Activated CD4-positive, alpha-beta memory T cell treated with anti-CD3 and anti-CD28 coated beads for 36 hours (primary cell): Measurements from ENCODE around the gene INHBB. TPM values are rescaled to one million over a fixed set of nuclear protein-coding genes. Genes with fewer than 3 reads are reported as not detected.

Experiments used
- CTCF ChIA-PET: fragments of 350-600 bp; sonication (Branson Sonifier 250); formaldehyde crosslinking; loops from one replicate; lab custom pipeline; 2021; ENCODE audit warnings: antibody characterized with exemption, inconsistent platforms; lab: Charles Lee
- POLR2A ChIA-PET: fragments of 350-600 bp; sonication (Branson Sonifier 250); formaldehyde crosslinking; loops from one replicate; lab custom pipeline; 2021; ENCODE audit warnings: antibody characterized with exemption; lab: Charles Lee
- DNase-seq: peaks from one replicate; pipeline ENCODE4 v3.0.0-alpha.2; 2020
- H3K27ac Mint-ChIP-seq: one replicate; pipeline ENCODE4 v1.8.0; 2021; ENCODE audit warnings: mixed read lengths
- H3K27me3 Mint-ChIP-seq: one replicate; pipeline ENCODE4 v1.8.0; 2021; ENCODE audit warnings: mixed read lengths
- H3K36me3 Mint-ChIP-seq: one replicate; pipeline ENCODE4 v1.8.0; 2021; ENCODE audit warnings: mixed read lengths
- H3K4me1 Mint-ChIP-seq: one replicate; pipeline ENCODE4 v1.8.0; 2021; ENCODE audit warnings: low read depth, mixed read lengths
- H3K4me3 Mint-ChIP-seq: one replicate; pipeline ENCODE4 v1.8.0; 2021; ENCODE audit warnings: mild to moderate bottlenecking, mixed read lengths
- H3K9me3 Mint-ChIP-seq: one replicate; pipeline ENCODE4 v1.8.0; 2021; ENCODE audit warnings: mixed read lengths
- intact Hi-C: fragments of 100-400 bp; cut with micrococcal nuclease; formaldehyde crosslinking; loops from one replicate; pipeline ENCODE4 v1.15.1; 2023
- total RNA-seq, 2 experiments: library from RNA; stranded (reverse); gene quantifications; one replicate each; pipeline ENCODE4 v1.2.3, GENCODE V29; 2021

Gene INHBB
- total RNA-seq, 2 experiments from 2014 or later: not detected

DNA sequence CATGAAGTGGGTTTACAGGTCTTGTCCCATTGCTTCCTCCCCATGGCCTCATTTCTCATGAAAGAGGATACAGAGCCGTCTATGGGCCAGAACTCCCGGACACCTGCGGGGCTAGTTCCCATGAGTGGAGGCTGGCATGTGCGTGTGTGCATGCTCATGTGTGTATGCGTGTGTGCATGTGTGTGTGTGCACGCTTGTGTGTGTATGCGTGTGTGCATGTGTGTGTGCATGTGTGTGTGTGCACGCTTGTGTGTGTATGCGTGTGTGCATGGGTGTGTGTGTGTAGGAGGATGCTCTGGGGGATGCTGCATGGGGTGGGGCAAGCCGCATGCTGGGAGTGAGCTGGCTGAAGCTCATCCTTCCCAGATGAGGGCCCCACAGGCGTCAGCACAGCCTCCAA lies 20.8 kb downstream of the INHBB start:
- no peaks in the 10 kb centered on the region for H3K36me3 Mint-ChIP-seq
- no peaks in the 10 kb centered on the region for H3K9me3 Mint-ChIP-seq
- no peak overlapping the region for H3K27ac Mint-ChIP-seq
- ChIA-PET POLR2A (no interaction called here), CTCF (no interaction called here)
- no peaks in the 10 kb centered on the region for H3K4me1 Mint-ChIP-seq
- H3K27me3 Mint-ChIP-seq: no peaks in the 10 kb centered on the region
- intact Hi-C loops: no loop called here
- no peak for DNase-seq
- H3K4me3 Mint-ChIP-seq: no peak overlapping the region

DNA sequence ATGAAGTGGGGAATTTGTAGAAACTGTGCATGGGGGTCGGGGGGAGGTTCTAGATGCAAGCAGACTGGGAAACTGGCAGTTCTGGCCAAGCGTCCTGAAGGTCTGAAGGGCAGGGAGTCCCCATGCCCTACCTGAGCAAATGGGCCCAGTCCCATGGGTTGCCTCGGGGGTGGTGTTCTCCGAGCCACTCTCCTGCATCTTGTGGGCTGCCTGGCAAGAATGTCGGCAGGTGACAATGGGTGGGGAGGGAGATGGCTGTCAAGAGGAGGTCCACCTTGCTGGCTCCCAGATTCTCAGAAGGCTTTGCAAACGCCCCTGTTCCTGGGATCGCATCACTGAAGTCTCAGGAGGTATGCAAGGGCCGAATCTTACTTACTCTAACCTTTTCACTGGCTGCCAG lies 21.3 kb downstream of the INHBB start:
- Mint-ChIP-seq H3K27me3 (no peaks in the 10 kb centered on the region), H3K4me3 (no peak overlapping the region), H3K9me3 (no peaks in the 10 kb centered on the region), H3K36me3 (no peaks in the 10 kb centered on the region), H3K27ac (no peak overlapping the region), H3K4me1 (no peaks in the 10 kb centered on the region)
- POLR2A ChIA-PET: no interaction called here
- CTCF ChIA-PET: no interaction called here
- intact Hi-C loops: no loop called here
- DNase-seq: no peak

DNA sequence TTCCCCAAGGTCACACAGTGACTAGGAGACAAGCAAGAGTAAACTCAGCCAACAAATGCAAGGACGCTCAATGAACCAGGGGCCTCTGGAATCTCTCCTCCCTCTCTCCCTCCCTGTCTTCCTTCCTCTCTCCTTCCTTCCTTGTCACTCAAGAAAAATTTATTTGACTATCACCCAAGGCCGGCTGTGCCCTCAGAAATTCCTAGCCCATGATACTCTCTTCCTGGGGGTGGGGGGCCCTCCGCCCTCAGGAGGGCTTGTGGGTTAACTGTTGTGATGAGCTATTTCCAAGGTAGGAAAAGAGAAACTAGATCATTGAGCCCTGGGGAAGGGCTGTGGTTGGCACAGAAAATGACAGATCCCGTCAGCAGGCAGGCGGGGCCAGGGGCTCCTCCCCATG lies 21.7 kb downstream of the INHBB start:
- H3K36me3 Mint-ChIP-seq: no peaks in the 10 kb centered on the region
- no peaks in the 10 kb centered on the region for H3K27me3 Mint-ChIP-seq
- H3K27ac Mint-ChIP-seq: no peak overlapping the region
- DNase-seq: no peak
- H3K4me1 Mint-ChIP-seq: no peaks in the 10 kb centered on the region
- ChIA-PET POLR2A (no interaction called here), CTCF (no interaction called here)
- intact Hi-C loops: no loop called here
- no peak overlapping the region for H3K4me3 Mint-ChIP-seq
- H3K9me3 Mint-ChIP-seq: no peaks in the 10 kb centered on the region

DNA sequence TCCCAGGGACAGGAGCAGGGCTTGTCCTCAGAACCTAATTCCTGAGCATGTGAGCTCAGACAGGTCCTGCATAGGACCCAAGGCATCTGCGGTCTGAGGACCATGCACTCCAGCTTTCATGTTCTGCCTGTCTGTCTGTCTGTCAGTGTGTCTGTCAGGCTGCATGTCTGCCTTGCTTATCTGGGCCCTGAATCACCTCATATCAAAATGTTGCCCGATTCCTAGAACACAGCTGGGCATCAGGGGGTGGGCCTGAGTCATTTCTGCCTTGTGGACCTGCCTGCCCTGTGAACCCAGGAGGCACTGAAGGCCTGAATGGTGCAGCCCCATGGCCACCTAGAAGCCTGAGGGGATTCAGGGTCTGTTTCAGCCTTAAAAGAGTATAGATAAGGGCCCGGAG lies 22.1 kb downstream of the INHBB start:
- Mint-ChIP-seq H3K27ac (no peak overlapping the region), H3K27me3 (no peaks in the 10 kb centered on the region), H3K9me3 (no peaks in the 10 kb centered on the region), H3K4me3 (no peak overlapping the region), H3K36me3 (no peaks in the 10 kb centered on the region), H3K4me1 (no peaks in the 10 kb centered on the region)
- intact Hi-C loops: no loop called here
- CTCF ChIA-PET: no interaction called here
- POLR2A ChIA-PET: no interaction called here
- no peak for DNase-seq

DNA sequence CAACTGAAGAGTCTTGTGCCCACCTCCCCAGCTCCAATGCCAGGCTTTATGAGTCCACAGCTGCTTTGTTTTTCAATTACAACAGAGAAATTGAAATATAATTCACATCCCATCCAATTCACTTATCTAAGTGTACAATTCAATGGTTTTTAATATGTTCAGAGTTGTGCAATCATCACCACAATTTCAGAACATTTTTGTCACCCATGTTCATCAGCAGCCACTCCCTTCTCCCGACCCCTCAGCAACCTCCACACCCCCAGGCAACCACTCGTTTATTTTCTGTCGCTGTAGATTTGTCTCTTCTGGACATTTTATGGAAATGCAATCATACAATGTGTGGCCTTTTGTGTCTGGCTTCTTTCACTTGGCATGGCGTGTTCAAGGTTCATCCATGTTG lies 23.3 kb downstream of the INHBB start:
- H3K27me3 Mint-ChIP-seq: no peaks in the 10 kb centered on the region
- H3K9me3 Mint-ChIP-seq: no peaks in the 10 kb centered on the region
- intact Hi-C loops: no loop called here
- CTCF ChIA-PET: no interaction called here
- no peaks in the 10 kb centered on the region for H3K36me3 Mint-ChIP-seq
- H3K4me1 Mint-ChIP-seq: no peaks in the 10 kb centered on the region
- H3K27ac Mint-ChIP-seq: no peak overlapping the region
- no peak for DNase-seq
- no peak overlapping the region for H3K4me3 Mint-ChIP-seq
- POLR2A ChIA-PET: no interaction called here

DNA sequence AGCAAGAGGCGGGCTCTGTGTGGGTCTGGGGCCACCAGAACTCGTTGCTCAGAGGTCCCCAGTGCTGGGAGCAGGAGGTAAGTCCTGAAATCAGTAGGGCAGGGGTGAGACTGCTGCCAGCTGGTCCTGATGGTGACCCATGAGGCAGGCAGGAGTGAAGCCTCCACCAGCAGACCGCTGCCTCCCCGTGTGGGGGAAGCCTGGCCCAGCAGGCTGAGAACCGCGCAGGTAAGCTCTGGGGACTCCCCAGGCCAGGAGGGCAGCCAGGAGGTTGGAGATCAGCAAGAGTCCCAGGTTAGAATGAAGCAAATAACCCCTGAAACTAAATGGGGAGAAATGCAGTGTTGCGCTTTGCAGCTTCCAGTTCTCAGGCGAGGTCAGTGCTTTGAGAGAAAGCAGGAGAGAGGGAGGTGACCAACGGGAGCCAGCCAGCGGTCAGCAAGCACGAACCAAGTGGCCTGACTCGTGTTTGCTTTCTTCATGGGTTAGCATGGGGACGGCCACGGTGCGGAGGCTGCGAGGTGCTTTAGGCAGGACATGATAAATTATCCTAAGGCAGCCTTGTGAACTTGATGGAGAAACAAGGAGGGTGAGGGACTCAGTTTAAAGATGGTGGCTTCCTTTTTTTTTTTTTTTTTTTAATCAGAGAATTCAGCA lies 26.2 kb downstream of the INHBB start:
- Mint-ChIP-seq H3K27ac (no peak overlapping the region), H3K9me3 (no peaks in the 10 kb centered on the region), H3K4me3 (no peak overlapping the region), H3K4me1 (no peaks in the 10 kb centered on the region), H3K36me3 (no peaks in the 10 kb centered on the region), H3K27me3 (no peaks in the 10 kb centered on the region)
- intact Hi-C loops: no loop called here
- ChIA-PET CTCF (no interaction called here), POLR2A (no interaction called here)
- DNase-seq: no peak

DNA sequence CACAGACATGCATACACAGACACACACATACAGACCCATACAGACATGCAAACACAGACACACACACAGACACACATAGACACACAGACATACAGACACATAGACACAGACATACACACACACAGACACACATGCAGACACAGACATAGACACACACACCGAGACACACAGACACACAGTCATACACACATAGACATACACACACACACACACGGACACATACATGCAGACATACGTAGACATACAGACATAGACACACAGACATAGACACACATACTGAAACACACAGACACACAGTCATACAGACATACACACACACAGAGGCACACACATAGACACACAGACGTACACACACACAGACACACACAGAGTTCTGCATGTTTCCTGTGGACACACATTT lies 26.9 kb downstream of the INHBB start:
- H3K36me3 Mint-ChIP-seq: no peaks in the 10 kb centered on the region
- no peak for DNase-seq
- no peak overlapping the region for H3K27ac Mint-ChIP-seq
- ChIA-PET CTCF (no interaction called here), POLR2A (no interaction called here)
- H3K27me3 Mint-ChIP-seq: peaks cover 3% of the 10 kb centered on the region
- H3K4me3 Mint-ChIP-seq: no peak overlapping the region
- intact Hi-C loops: no loop called here
- H3K4me1 Mint-ChIP-seq: no peaks in the 10 kb centered on the region
- H3K9me3 Mint-ChIP-seq: no peaks in the 10 kb centered on the region

DNA sequence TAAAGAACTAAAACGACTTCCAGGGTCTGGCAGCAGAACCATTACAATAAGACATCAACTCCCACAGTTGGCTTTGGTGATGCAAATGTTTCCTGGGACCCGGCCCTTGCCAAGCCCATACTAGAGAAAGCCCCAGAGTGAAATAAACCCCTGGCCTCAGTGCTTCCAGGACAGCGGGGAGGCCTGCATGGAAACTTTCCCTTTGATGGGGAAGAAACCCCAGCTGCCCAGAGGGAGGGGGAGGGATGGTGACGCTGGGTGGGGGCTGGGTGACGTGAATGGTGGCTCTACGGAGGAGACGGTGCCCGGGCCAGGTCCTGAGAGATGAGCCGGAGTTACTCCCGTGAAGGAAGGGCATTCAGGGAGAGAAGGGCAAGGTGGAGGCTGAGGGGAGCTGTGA lies 27.5 kb downstream of the INHBB start:
- Mint-ChIP-seq H3K36me3 (no peaks in the 10 kb centered on the region), H3K4me1 (no peaks in the 10 kb centered on the region), H3K9me3 (no peaks in the 10 kb centered on the region), H3K27me3 (peaks cover 7% of the 10 kb centered on the region), H3K27ac (no peak overlapping the region), H3K4me3 (no peak overlapping the region)
- intact Hi-C loops: no loop called here
- CTCF ChIA-PET: no interaction called here
- POLR2A ChIA-PET: no interaction called here
- no peak for DNase-seq

DNA sequence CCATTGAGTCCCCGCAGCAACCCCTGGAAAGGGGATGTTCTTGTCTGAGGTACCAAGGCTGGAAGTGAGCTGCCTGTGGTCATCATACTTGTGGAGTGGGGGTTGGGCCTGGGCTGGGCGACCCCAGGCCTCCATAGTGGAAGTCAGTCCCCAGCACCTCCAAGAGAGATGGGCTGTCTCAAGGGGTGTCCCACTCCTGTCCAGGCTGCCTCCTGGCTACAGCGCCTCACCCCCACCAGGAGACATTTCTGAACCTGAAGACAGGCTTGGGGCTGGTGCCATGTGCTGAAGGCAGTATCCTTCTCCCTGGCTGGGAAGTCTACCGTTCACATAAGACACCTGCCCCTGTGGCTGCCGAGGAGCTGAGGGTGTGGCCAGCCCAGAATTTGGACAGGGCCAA lies 28.9 kb downstream of the INHBB start:
- Mint-ChIP-seq H3K27me3 (peaks cover 7% of the 10 kb centered on the region), H3K36me3 (no peaks in the 10 kb centered on the region), H3K9me3 (no peaks in the 10 kb centered on the region), H3K4me1 (no peaks in the 10 kb centered on the region), H3K27ac (no peak overlapping the region), H3K4me3 (no peak overlapping the region)
- DNase-seq: no peak
- ChIA-PET POLR2A (no interaction called here), CTCF (no interaction called here)
- intact Hi-C loops: no loop called here

DNA sequence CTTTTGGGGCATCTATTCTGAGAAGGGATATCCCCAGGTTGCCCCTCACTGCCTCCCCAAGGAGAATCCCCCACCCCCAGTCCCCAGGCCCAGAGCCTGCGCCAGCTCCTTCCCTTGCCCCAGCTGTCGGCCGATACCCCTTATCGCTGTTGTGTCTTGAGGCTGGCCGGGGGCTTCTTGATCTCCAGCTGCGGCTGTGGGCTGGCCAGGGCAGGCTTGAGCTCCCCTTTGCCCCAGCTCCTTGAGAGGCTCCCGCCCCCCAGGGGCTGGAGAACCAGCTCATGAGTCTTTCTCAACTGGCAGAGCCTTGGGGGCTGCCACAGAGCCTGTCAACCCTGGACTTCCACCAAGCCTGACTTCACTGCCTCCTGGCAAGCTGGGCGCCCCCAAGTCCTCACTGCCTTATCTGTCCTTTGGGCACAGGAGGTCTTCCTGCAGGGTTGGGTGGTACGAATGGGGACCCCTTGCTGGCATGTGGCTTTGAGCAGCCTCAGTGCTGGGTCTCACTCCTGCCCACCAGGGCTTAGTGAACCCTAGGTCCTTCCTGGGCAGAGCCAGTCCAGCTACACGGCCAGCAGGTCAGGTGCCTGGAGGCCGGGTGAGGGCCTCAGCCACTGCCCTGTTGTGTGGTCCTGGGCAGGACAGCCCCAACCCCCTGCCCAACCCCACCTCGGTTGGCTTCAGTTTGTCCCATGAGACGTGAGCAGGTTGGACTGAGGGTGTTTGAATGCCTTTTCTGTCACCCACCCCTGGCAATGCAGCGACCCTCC lies 29.5 kb downstream of the INHBB start:
- no peak overlapping the region for H3K4me3 Mint-ChIP-seq
- DNase-seq: no peak
- peaks cover 7% of the 10 kb centered on the region for H3K27me3 Mint-ChIP-seq
- ChIA-PET CTCF (no interaction called here), POLR2A (interaction anchor here (0.6 kb wide), 1 partner anchor 10 kb away, joined by 3 read pairs; no protein-coding TSS in a partner anchor)
- H3K4me1 Mint-ChIP-seq: no peaks in the 10 kb centered on the region
- H3K36me3 Mint-ChIP-seq: no peaks in the 10 kb centered on the region
- no peak overlapping the region for H3K27ac Mint-ChIP-seq
- intact Hi-C loops: no loop called here
- H3K9me3 Mint-ChIP-seq: no peaks in the 10 kb centered on the region

DNA sequence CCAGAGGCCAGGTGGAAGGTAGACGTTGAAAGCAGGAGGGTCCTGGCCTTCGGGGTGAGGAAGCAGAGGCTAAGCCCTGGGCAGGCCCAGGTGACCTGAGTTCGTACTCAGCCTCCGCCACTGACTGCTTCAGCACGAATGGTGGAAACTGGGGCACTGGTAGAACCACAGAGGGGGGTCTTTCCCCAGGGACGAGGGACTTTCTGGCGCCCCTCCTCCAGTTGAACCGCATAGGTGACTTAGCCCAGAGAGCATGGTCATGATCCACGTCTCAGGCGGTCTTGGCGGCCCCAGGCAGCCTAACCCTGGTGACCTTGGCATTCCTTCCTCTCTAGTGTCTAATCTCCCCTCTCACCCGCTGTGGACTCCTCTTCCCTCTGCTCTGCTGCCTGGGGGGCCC lies 30.2 kb downstream of the INHBB start:
- intact Hi-C loops: no loop called here
- Mint-ChIP-seq H3K4me1 (no peaks in the 10 kb centered on the region), H3K9me3 (no peaks in the 10 kb centered on the region), H3K4me3 (no peak overlapping the region), H3K27ac (no peak overlapping the region), H3K27me3 (peaks cover 7% of the 10 kb centered on the region), H3K36me3 (no peaks in the 10 kb centered on the region)
- DNase-seq: no peak
- CTCF ChIA-PET: no interaction called here
- POLR2A ChIA-PET: no interaction called here

DNA sequence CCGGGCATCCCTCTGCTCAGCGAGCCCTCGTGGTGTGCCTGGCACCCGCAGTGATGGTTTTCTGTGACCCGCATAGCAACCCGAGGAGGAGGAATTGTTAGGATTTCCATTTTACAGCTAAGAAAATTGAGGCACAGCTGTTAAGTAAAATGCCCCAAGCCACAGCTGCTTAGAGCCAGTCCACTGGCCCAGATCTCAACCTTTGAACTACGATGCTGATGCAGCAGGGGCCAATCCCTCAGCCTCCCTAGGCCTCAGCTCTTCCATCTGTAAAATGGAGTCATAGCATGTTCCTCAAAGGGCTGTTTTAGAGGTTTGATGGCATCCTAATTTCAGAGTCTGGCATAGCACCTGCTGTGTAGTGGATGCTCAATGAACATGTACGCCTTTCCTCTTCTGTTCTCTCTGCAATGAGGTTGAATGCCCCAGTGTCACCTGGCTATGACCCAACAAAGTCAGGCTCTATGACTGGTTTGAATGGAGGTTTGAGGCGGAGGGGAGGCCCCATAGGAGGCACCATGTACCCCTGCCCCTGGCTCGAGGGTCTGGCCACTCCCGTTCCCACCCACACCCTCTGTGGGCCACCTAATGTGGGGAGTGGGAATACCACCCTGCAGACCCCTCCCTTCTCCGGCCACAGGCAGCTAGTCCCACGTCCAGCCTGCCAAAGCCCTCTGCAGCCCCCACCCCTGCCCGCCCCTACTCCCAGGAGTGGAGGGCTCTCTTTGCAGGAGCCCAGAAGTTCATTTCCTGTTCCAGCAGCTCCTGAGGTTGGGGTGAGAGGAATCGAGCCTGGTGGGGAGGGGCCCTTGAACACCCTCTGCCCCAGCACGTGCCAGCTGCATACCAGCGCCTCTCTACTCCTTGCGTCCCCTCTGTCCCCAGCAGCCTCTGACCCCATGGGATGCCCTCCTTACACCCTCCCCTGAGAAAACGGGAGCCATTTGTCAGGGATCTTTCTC lies 31.0 kb downstream of the INHBB start:
- H3K36me3 Mint-ChIP-seq: no peaks in the 10 kb centered on the region
- H3K9me3 Mint-ChIP-seq: no peaks in the 10 kb centered on the region
- H3K27ac Mint-ChIP-seq: no peak overlapping the region
- ChIA-PET POLR2A (no interaction called here), CTCF (no interaction called here)
- H3K4me3 Mint-ChIP-seq: no peak overlapping the region
- DNase-seq: no peak
- H3K4me1 Mint-ChIP-seq: no peaks in the 10 kb centered on the region
- intact Hi-C loops: no loop called here
- H3K27me3 Mint-ChIP-seq: peaks cover 7% of the 10 kb centered on the region
